Caco-2 (cell line): ENCODE measurements around the gene TET2. TPM values are rescaled to one million over a fixed set of nuclear protein-coding genes. Genes with fewer than 3 reads are reported as not detected.

Experiments used
- BruUV-seq: library from RNA; stranded (reverse); fragments of 400-500 nt; replicated peaks from 2 replicates; lab custom pipeline; 2021; lab: Mats Ljungman, UMichigan
- CTCF ChIA-PET: fragments of 300-600 bp; sonication (Branson Sonifier 250); formaldehyde crosslinking; loops from one replicate; lab custom pipeline; 2022; ENCODE audit warnings: antibody characterized with exemption; lab: Charles Lee
- POLR2A ChIA-PET: fragments of 300-600 bp; sonication (Branson Sonifier 250); formaldehyde crosslinking; loops from one replicate; lab custom pipeline; 2022; ENCODE audit warnings: antibody characterized with exemption; lab: Charles Lee
- DNase-seq, 2 experiments: peaks; one replicate each; pipeline versions ENCODE4 v3.0.0 to v3.0.0-alpha.2; 2020 to 2022
- H3K27me3 ChIP-seq: replicated peaks from 2 replicates; pipeline ENCODE4 v1.6.0; 2011; ENCODE audit warnings: low read length; ENCODE audit not compliant: control insufficient read depth, insufficient read depth
- H3K36me3 ChIP-seq: 2 replicates; pipeline ENCODE4 v1.5.1; 2011; ENCODE audit warnings: low read length; ENCODE audit not compliant: control insufficient read depth, insufficient read depth
- H3K4me1 ChIP-seq: fragments of 250-450 bp; sonication (Bioruptor Pico); 2 replicates; pipeline ENCODE4 v1.5.1; 2020; ENCODE audit warnings: mild to moderate bottlenecking
- H3K4me3 ChIP-seq: 2 replicates; pipeline ENCODE4 v1.5.1; 2011; ENCODE audit warnings: low read depth, mild to moderate bottlenecking, control low read depth, low read length
- H3K9me3 ChIP-seq: fragments of 250-450 bp; sonication (Bioruptor Pico); 2 replicates; pipeline ENCODE4 v1.5.1; 2020; ENCODE audit warnings: mild to moderate bottlenecking, moderate library complexity
- H3K27ac Mint-ChIP-seq: one replicate; pipeline ENCODE4 v1.8.0; 2022; ENCODE audit warnings: mixed read lengths; ENCODE audit not compliant: unreplicated experiment
- H3K27me3 Mint-ChIP-seq: one replicate; pipeline ENCODE4 v1.8.0; 2022; ENCODE audit warnings: mixed read lengths; ENCODE audit not compliant: insufficient read depth, unreplicated experiment
- H3K36me3 Mint-ChIP-seq: one replicate; pipeline ENCODE4 v1.8.0; 2022; ENCODE audit warnings: mild to moderate bottlenecking, mixed read lengths; ENCODE audit not compliant: insufficient read depth, unreplicated experiment
- H3K4me1 Mint-ChIP-seq: one replicate; pipeline ENCODE4 v1.8.0; 2022; ENCODE audit warnings: low read depth, mixed read lengths; ENCODE audit not compliant: unreplicated experiment
- H3K4me3 Mint-ChIP-seq: one replicate; pipeline ENCODE4 v1.8.0; 2022; ENCODE audit warnings: mild to moderate bottlenecking, moderate library complexity, mixed read lengths; ENCODE audit not compliant: unreplicated experiment
- H3K9me3 Mint-ChIP-seq: one replicate; pipeline ENCODE4 v1.8.0; 2022; ENCODE audit warnings: mixed read lengths; ENCODE audit not compliant: unreplicated experiment
- intact Hi-C: fragments of 100-400 bp; cut with micrococcal nuclease; formaldehyde crosslinking; loops from one replicate; pipeline ENCODE4 v1.10.0; 2022; ENCODE audit not compliant: unreplicated experiment
- total RNA-seq: library from RNA; stranded (reverse); gene quantifications from 2 replicates; pipeline ENCODE4 v1.2.3, GENCODE V29; 2022
- TF ChIP-seq, protein P1 (sequence below), 2 experiments: fragments of 200-600 bp in 1 of 2; IDR thresholded peaks; 1 replicate in 1 of 2; 2 replicates in 1 of 2; pipeline versions ENCODE4 v1.5.1 to v1.8.0; 2011 to 2022; ENCODE audit warnings: antibody characterized with exemption in 1 of 2, control low read depth in 1 of 2, inconsistent platforms in 1 of 2, low read depth in 1 of 2, low read length in 1 of 2, mild to moderate bottlenecking in 1 of 2, moderate library complexity in 1 of 2; ENCODE audit not compliant: insufficient read depth in 1 of 2, severe bottlenecking in 1 of 2, unreplicated experiment in 1 of 2

The TET2 gene
- total RNA-seq, 1 experiment from 2014 or later, result 14.8 TPM

DNA sequence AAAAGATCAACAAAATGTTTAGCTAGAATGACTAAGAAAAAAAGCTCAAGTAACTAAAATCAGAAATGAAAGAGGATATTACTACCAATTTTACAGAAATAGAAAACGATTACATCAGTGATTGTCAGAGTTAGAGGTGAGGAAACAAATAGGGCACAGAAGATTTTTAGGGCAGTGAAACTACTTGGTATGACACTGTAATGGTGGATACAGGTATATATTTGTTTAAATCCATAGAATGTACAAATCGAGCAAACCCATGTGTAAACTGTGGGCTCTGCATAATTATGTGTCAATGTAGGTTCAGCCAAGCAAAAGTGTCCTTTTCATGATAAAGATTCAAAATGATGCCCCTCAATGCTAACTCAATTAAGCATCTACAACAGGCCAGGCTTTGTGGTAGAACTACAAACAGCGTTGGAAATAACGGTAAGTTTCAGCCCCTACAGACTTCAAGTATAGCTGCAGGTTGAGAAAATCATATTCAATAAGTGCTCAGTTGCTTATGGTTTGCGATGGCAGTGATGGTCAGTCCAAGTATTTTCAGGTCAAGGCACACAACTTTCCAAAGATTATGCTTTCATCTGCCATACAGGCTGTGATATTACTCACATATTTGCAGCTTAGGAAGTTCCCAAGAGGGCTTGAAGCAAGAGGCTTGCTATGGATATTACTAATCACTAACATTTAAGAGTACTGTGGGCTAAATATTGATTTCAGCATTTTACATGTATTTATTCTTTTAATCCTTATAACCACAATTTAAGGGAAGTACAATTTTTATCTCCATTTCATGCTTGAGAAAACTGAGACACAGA, 158.6 kb downstream of the TET2 start:
- DNase-seq, result no peak
- H3K4me1 Mint-ChIP-seq, result no peaks in the 10 kb centered on the region
- intact Hi-C loops, result no loop called here
- TF ChIP-seq, protein P1, sequence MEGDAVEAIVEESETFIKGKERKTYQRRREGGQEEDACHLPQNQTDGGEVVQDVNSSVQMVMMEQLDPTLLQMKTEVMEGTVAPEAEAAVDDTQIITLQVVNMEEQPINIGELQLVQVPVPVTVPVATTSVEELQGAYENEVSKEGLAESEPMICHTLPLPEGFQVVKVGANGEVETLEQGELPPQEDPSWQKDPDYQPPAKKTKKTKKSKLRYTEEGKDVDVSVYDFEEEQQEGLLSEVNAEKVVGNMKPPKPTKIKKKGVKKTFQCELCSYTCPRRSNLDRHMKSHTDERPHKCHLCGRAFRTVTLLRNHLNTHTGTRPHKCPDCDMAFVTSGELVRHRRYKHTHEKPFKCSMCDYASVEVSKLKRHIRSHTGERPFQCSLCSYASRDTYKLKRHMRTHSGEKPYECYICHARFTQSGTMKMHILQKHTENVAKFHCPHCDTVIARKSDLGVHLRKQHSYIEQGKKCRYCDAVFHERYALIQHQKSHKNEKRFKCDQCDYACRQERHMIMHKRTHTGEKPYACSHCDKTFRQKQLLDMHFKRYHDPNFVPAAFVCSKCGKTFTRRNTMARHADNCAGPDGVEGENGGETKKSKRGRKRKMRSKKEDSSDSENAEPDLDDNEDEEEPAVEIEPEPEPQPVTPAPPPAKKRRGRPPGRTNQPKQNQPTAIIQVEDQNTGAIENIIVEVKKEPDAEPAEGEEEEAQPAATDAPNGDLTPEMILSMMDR (IDR thresholded peaks at IDR 0.05; ENCODE audit: insufficient read depth in 1 of 2, low read depth in 1 of 2, low read length in 1 of 2, severe bottlenecking in 1 of 2, unreplicated experiment in 1 of 2), result no peak
- ChIA-PET POLR2A (no interaction called here), CTCF (no interaction called here)
- H3K4me3 Mint-ChIP-seq, result no peak overlapping the region
- no peak overlapping the region for H3K27ac Mint-ChIP-seq
- H3K36me3 ChIP-seq, result no peaks in the 10 kb centered on the region
- BruUV-seq, result no TSS peak
- H3K9me3 Mint-ChIP-seq, result peaks cover 19% of the 10 kb centered on the region
- no peak overlapping the region for H3K4me3 ChIP-seq
- no peaks in the 10 kb centered on the region for H3K4me1 ChIP-seq
- no peaks in the 10 kb centered on the region for H3K27me3 Mint-ChIP-seq
- no peaks in the 10 kb centered on the region for H3K36me3 Mint-ChIP-seq
- no peaks in the 10 kb centered on the region for H3K27me3 ChIP-seq
- peaks cover 6% of the 10 kb centered on the region; the same call in 1 of the 2 replicates for H3K9me3 ChIP-seq

DNA sequence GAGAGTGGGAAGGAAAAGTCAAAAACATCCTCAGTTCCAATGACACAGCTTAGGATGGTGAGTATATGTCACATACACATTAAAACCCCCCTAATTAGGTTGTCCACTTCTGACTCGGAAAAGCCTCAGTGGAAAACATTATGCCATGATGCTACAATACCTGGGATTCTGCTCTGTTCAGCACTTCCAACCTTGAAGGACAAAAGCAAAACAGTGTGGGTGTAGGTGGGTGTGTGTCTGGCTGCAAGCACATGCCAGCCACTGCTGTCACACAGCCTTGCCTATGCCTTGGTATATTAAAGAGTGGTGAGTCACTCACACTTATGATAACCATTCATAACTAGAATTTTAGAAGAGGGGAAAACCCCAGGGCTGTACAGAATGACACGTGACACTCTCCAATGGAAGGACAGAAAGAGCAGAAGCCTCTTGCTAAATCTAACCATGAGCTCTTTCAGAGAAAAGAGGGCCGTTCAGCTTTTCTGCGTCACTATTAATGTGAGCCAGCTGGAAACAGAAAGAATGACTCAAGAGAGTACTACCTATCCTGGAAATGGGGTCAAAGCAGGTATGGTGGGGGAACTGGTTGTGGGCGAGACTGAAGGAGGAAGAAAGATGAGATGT, 159.6 kb downstream of the TET2 start:
- no peak for DNase-seq
- Mint-ChIP-seq H3K27ac (no peak overlapping the region), H3K9me3 (peaks cover 17% of the 10 kb centered on the region), H3K4me3 (no peak overlapping the region), H3K4me1 (no peaks in the 10 kb centered on the region), H3K27me3 (no peaks in the 10 kb centered on the region), H3K36me3 (no peaks in the 10 kb centered on the region)
- POLR2A ChIA-PET, result no interaction called here
- no peaks in the 10 kb centered on the region for H3K27me3 ChIP-seq
- no peaks in the 10 kb centered on the region for H3K36me3 ChIP-seq
- BruUV-seq, result no TSS peak
- H3K9me3 ChIP-seq, result peaks cover 6% of the 10 kb centered on the region; the same call in 1 of the 2 replicates
- no peaks in the 10 kb centered on the region for H3K4me1 ChIP-seq
- H3K4me3 ChIP-seq, result no peak overlapping the region
- intact Hi-C loops, result no loop called here
- TF ChIP-seq, protein P1 (IDR thresholded peaks at IDR 0.05; ENCODE audit: insufficient read depth in 1 of 2, low read depth in 1 of 2, low read length in 1 of 2, severe bottlenecking in 1 of 2, unreplicated experiment in 1 of 2), result no peak
- CTCF ChIA-PET, result no interaction called here

DNA sequence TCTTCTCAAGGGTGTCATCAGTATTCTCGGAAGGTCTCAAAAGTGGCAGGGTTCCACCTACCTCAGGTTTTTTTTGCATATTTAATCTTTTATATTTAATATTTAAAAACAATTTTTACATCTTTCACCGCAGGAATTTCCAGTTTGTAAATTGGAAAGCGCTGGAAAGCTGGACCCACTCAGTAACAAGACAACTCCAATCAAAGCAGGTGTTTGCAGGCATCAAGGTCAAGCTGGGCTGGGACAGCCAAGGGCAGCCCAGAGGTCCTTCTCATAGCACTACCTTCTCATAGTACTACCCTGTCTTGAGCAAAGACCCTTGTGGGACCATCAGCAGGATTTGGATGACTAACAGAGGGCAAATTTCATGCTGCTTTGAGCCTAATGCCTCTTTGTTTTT, 160.1 kb downstream of the TET2 start:
- Mint-ChIP-seq H3K4me3 (no peak overlapping the region), H3K36me3 (no peaks in the 10 kb centered on the region), H3K4me1 (no peaks in the 10 kb centered on the region), H3K9me3 (peaks cover 17% of the 10 kb centered on the region), H3K27ac (no peak overlapping the region), H3K27me3 (no peaks in the 10 kb centered on the region)
- no peaks in the 10 kb centered on the region for H3K36me3 ChIP-seq
- POLR2A ChIA-PET, result no interaction called here
- BruUV-seq, result no TSS peak
- no peak for DNase-seq
- intact Hi-C loops, result no loop called here
- no peaks in the 10 kb centered on the region for H3K4me1 ChIP-seq
- CTCF ChIA-PET, result no interaction called here
- no peaks in the 10 kb centered on the region for H3K27me3 ChIP-seq
- peaks cover 6% of the 10 kb centered on the region; the same call in 1 of the 2 replicates for H3K9me3 ChIP-seq
- no peak overlapping the region for H3K4me3 ChIP-seq
- TF ChIP-seq, protein P1 (IDR thresholded peaks at IDR 0.05; ENCODE audit: insufficient read depth in 1 of 2, low read depth in 1 of 2, low read length in 1 of 2, severe bottlenecking in 1 of 2, unreplicated experiment in 1 of 2), result no peak
